ENCODE measurements around the gene TTLL3.

TTLL3 gene

GRCh38 chr3:9812870-9813483 is 2.9 kb downstream of the TTLL3 start:
- Histone ChIP-seq H3K36me3 (ENCODE audit: control insufficient read depth in 1 of 2, insufficient read depth in 2 of 2, low read length in 2 of 2) (peaks cover 9 to 10% of the 10 kb centered on the region in 2 experiments), H3K27me3 (ENCODE audit: insufficient read depth, low read length) (no peaks in the 10 kb centered on the region), H3K4me1 (ENCODE audit: control insufficient read depth in 1 of 2, insufficient read depth in 2 of 2, low read length in 2 of 2) (peaks cover 0 to 3% of the 10 kb centered on the region in 2 experiments), H4K12ac (ENCODE audit: low read depth, low read length) (no peak overlapping the region), H3K79me1 (ENCODE audit: low read length) (peaks cover 9% of the 10 kb centered on the region), H3K27ac (ENCODE audit: low read depth, low read length) (no peak overlapping the region), H3K79me2 (ENCODE audit: control insufficient read depth, insufficient read depth, low read length, poor library complexity) (peaks cover 3% of the 10 kb centered on the region), H3K4me3 (ENCODE audit: low read depth, low read length) (no peak overlapping the region), H4K8ac (ENCODE audit: low read depth, low read length) (no peak overlapping the region), H3K14ac (ENCODE audit: low read length) (no peak overlapping the region), H2AFZ (ENCODE audit: insufficient read depth, low read length, poor library complexity) (no peak overlapping the region), H2BK120ac (ENCODE audit: insufficient read depth, low read length, poor library complexity) (no peak overlapping the region), H3K23ac (ENCODE audit: low read length) (no peak overlapping the region), H4K91ac (ENCODE audit: low read depth, low read length) (no peak overlapping the region), H3K4me2 (ENCODE audit: low read length) (no peak overlapping the region), H2BK12ac (ENCODE audit: low read length) (no peak overlapping the region), H2BK5ac (ENCODE audit: low read depth, low read length, poor library complexity) (no peak overlapping the region), H2AK5ac (ENCODE audit: low read length) (no peak overlapping the region), H3K18ac (ENCODE audit: low read length) (no peak overlapping the region), H3K4ac (ENCODE audit: low read depth, low read length) (no peak overlapping the region), H3K9me3 (ENCODE audit: insufficient read depth, low read depth, low read length) (no peaks in the 10 kb centered on the region), H3K9ac (ENCODE audit: low read length) (no peak overlapping the region)
- no peak for DNase-seq
- WGBS (ENCODE audit: extremely low coverage, insufficient coverage, insufficient read length): no CpG with 5 or more reads among the region's 9 CpGs

GRCh38 chr3:9815986-9816385 is 5.9 kb downstream of the TTLL3 start:
- Histone ChIP-seq H2BK12ac (ENCODE audit: low read length) (no peak overlapping the region), H3K4me1 (ENCODE audit: control insufficient read depth in 1 of 2, insufficient read depth in 2 of 2, low read length in 2 of 2) (no peaks in the 10 kb centered on the region), H3K27me3 (ENCODE audit: insufficient read depth, low read length) (no peaks in the 10 kb centered on the region), H2AFZ (ENCODE audit: insufficient read depth, low read length, poor library complexity) (no peak overlapping the region), H3K4me2 (ENCODE audit: low read length) (no peak overlapping the region), H3K27ac (ENCODE audit: low read depth, low read length) (no peak overlapping the region), H3K4ac (ENCODE audit: low read depth, low read length) (no peak overlapping the region), H3K14ac (ENCODE audit: low read length) (no peak overlapping the region), H3K18ac (ENCODE audit: low read length) (no peak overlapping the region), H3K9me3 (ENCODE audit: insufficient read depth, low read depth, low read length) (no peaks in the 10 kb centered on the region), H2BK5ac (ENCODE audit: low read depth, low read length, poor library complexity) (no peak overlapping the region), H3K4me3 (ENCODE audit: low read depth, low read length) (no peak overlapping the region), H3K36me3 (ENCODE audit: control insufficient read depth in 1 of 2, insufficient read depth in 2 of 2, low read length in 2 of 2) (peaks cover 6 to 15% of the 10 kb centered on the region in 2 experiments), H2BK120ac (ENCODE audit: insufficient read depth, low read length, poor library complexity) (no peak overlapping the region), H4K91ac (ENCODE audit: low read depth, low read length) (no peak overlapping the region), H3K9ac (ENCODE audit: low read length) (no peak overlapping the region), H4K8ac (ENCODE audit: low read depth, low read length) (no peak overlapping the region), H4K12ac (ENCODE audit: low read depth, low read length) (no peak overlapping the region), H2AK5ac (ENCODE audit: low read length) (no peak overlapping the region), H3K79me2 (ENCODE audit: control insufficient read depth, insufficient read depth, low read length, poor library complexity) (no peaks in the 10 kb centered on the region), H3K23ac (ENCODE audit: low read length) (no peak overlapping the region), H3K79me1 (ENCODE audit: low read length) (no peaks in the 10 kb centered on the region)
- DNase-seq: no peak
- no CpG with 5 or more reads among the region's 9 CpGs for WGBS (ENCODE audit: extremely low coverage, insufficient coverage, insufficient read length)

GRCh38 chr3:9817436-9817835 is 7.4 kb downstream of the TTLL3 start:
- no peak overlapping the region for H3K27ac ChIP-seq (ENCODE audit: low read depth, low read length)
- DNase-seq: no peak
- no peaks in the 10 kb centered on the region for H3K4me1 ChIP-seq (ENCODE audit: control insufficient read depth in 1 of 2, insufficient read depth in 2 of 2, low read length in 2 of 2)
- H3K79me1 ChIP-seq (ENCODE audit: low read length): no peaks in the 10 kb centered on the region
- H3K4ac ChIP-seq (ENCODE audit: low read depth, low read length): no peak overlapping the region
- H2BK5ac ChIP-seq (ENCODE audit: low read depth, low read length, poor library complexity): no peak overlapping the region
- H3K4me2 ChIP-seq (ENCODE audit: low read length): no peak overlapping the region
- peaks cover 6 to 15% of the 10 kb centered on the region in 2 experiments for H3K36me3 ChIP-seq (ENCODE audit: control insufficient read depth in 1 of 2, insufficient read depth in 2 of 2, low read length in 2 of 2)
- H2AFZ ChIP-seq (ENCODE audit: insufficient read depth, low read length, poor library complexity): no peak overlapping the region
- no peaks in the 10 kb centered on the region for H3K27me3 ChIP-seq (ENCODE audit: insufficient read depth, low read length)
- no peaks in the 10 kb centered on the region for H3K9me3 ChIP-seq (ENCODE audit: insufficient read depth, low read depth, low read length)
- no peak overlapping the region for H3K18ac ChIP-seq (ENCODE audit: low read length)
- H3K9ac ChIP-seq (ENCODE audit: low read length): no peak overlapping the region
- WGBS (ENCODE audit: extremely low coverage, insufficient coverage, insufficient read length): no CpG with 5 or more reads among the region's 6 CpGs
- no peak overlapping the region for H2BK12ac ChIP-seq (ENCODE audit: low read length)
- H4K12ac ChIP-seq (ENCODE audit: low read depth, low read length): no peak overlapping the region
- no peak overlapping the region for H3K14ac ChIP-seq (ENCODE audit: low read length)
- H3K23ac ChIP-seq (ENCODE audit: low read length): no peak overlapping the region
- H3K4me3 ChIP-seq (ENCODE audit: low read depth, low read length): no peak overlapping the region
- H2BK120ac ChIP-seq (ENCODE audit: insufficient read depth, low read length, poor library complexity): no peak overlapping the region
- H4K91ac ChIP-seq (ENCODE audit: low read depth, low read length): no peak overlapping the region
- H4K8ac ChIP-seq (ENCODE audit: low read depth, low read length): no peak overlapping the region
- H2AK5ac ChIP-seq (ENCODE audit: low read length): no peak overlapping the region
- no peaks in the 10 kb centered on the region for H3K79me2 ChIP-seq (ENCODE audit: control insufficient read depth, insufficient read depth, low read length, poor library complexity)

GRCh38 chr3:9818666-9819335 is 8.7 kb downstream of the TTLL3 start:
- H2BK120ac ChIP-seq (ENCODE audit: insufficient read depth, low read length, poor library complexity): no peak overlapping the region
- H3K27me3 ChIP-seq (ENCODE audit: insufficient read depth, low read length): no peaks in the 10 kb centered on the region
- no peaks in the 10 kb centered on the region for H3K79me1 ChIP-seq (ENCODE audit: low read length)
- no peak overlapping the region for H4K8ac ChIP-seq (ENCODE audit: low read depth, low read length)
- H3K4me3 ChIP-seq (ENCODE audit: low read depth, low read length): no peak overlapping the region
- no peaks in the 10 kb centered on the region for H3K79me2 ChIP-seq (ENCODE audit: control insufficient read depth, insufficient read depth, low read length, poor library complexity)
- H2BK5ac ChIP-seq (ENCODE audit: low read depth, low read length, poor library complexity): no peak overlapping the region
- no peak overlapping the region for H4K91ac ChIP-seq (ENCODE audit: low read depth, low read length)
- no peak for DNase-seq
- H3K9ac ChIP-seq (ENCODE audit: low read length): no peak overlapping the region
- H3K4ac ChIP-seq (ENCODE audit: low read depth, low read length): no peak overlapping the region
- no peak overlapping the region for H3K27ac ChIP-seq (ENCODE audit: low read depth, low read length)
- no peak overlapping the region for H3K4me2 ChIP-seq (ENCODE audit: low read length)
- no peak overlapping the region for H3K23ac ChIP-seq (ENCODE audit: low read length)
- H3K36me3 ChIP-seq (ENCODE audit: control insufficient read depth in 1 of 2, insufficient read depth in 2 of 2, low read length in 2 of 2): peaks cover 0 to 8% of the 10 kb centered on the region in 2 experiments
- H4K12ac ChIP-seq (ENCODE audit: low read depth, low read length): no peak overlapping the region
- no peak overlapping the region for H3K14ac ChIP-seq (ENCODE audit: low read length)
- H3K9me3 ChIP-seq (ENCODE audit: insufficient read depth, low read depth, low read length): no peaks in the 10 kb centered on the region
- H3K18ac ChIP-seq (ENCODE audit: low read length): no peak overlapping the region
- no peak overlapping the region for H2BK12ac ChIP-seq (ENCODE audit: low read length)
- H2AK5ac ChIP-seq (ENCODE audit: low read length): no peak overlapping the region
- H2AFZ ChIP-seq (ENCODE audit: insufficient read depth, low read length, poor library complexity): no peak overlapping the region
- no peaks in the 10 kb centered on the region for H3K4me1 ChIP-seq (ENCODE audit: control insufficient read depth in 1 of 2, insufficient read depth in 2 of 2, low read length in 2 of 2)
- WGBS (ENCODE audit: extremely low coverage, insufficient coverage, insufficient read length): 100% methylated on average over 1 of the region's 7 CpGs

Data from trophoblast cell (in vitro differentiated cells and primary cell).